Hematopoietic multipotent progenitor cell treated with erythropoietin and hydrocortisone succinate and interleukin-3 and kit ligand, for 4 days (in vitro differentiated cells): ENCODE measurements around the gene ZDHHC7.

Experiments used
- DNase-seq: peaks from one replicate; pipeline ENCODE4 v3.0.0-alpha.2; 2015

Gene ZDHHC7

GRCh38 chr16:84933774-84934631, 77.3 kb downstream of the ZDHHC7 start:
- DNase-seq, result no peak

GRCh38 chr16:84932681-84933080, 78.7 kb downstream of the ZDHHC7 start:
- no peak for DNase-seq

- DNase-seq, result no peak
Observed at GRCh38 chr16:84931506-84931905, 79.8 kb downstream of the ZDHHC7 start.

DNA sequence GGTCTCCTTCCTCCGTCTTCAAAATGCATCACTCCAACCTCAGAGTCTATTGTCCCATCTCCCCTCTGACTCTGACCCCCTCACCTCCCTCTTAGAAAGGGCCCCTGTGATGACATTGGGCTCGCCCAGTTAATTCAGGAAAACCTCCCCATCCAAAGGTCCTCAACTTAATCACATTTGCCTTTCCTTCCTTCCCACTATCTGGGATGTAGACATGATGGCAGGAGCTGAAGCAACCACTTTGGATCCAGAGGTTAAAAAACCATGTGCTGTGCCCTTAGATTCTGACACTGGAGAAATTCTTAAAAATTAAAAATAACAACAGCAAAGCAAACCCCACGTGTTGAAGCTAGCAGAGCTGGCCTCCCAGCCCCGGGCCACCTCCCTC, 80.2 kb downstream of the ZDHHC7 start:
- no peak for DNase-seq

GRCh38 chr16:84930298-84931106, 80.8 kb downstream of the ZDHHC7 start:
- no peak for DNase-seq

DNA sequence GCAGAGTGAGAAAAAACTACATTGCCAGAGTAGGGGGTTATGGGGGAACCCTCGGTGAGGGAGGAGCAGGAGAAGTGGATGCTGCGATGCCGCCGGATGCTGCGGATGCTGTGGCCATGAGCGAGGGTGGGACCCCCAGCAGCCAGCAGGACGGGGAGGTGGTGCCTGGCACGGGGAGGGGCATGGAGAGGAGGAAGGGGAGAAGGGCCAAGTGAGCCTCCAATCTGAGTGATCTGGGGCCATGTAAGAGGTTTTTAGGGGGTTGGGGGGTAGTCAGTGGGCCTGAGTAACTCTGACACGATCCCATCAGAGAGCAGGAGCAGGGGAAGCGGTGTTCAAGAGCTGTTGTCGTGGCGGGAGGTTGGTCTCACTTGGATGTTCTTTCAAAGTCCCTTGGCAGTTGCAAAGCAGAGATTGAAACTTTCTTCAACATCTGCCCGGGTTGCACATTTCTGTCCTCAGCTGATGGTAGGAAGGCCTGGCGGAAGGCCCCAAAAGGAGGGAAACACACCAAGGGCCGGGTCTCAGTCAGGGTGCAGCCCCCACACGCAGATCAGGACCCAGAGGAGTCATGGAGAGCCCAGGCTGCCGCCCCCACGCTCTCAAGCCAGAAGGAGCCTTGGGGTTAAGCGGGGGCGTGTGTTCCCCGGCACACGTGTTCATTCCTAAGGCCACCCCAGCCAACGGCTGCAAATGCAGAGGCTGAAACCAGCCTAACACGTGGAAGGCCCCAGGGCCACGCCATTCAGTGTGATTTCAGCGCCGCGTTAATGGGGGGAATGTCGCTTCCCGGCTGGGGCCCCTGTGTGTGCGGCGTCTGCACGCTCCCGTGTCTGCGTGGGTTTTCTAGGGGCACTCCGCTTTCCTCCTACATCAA, 81.7 kb downstream of the ZDHHC7 start:
- DNase-seq, result no peak

DNA sequence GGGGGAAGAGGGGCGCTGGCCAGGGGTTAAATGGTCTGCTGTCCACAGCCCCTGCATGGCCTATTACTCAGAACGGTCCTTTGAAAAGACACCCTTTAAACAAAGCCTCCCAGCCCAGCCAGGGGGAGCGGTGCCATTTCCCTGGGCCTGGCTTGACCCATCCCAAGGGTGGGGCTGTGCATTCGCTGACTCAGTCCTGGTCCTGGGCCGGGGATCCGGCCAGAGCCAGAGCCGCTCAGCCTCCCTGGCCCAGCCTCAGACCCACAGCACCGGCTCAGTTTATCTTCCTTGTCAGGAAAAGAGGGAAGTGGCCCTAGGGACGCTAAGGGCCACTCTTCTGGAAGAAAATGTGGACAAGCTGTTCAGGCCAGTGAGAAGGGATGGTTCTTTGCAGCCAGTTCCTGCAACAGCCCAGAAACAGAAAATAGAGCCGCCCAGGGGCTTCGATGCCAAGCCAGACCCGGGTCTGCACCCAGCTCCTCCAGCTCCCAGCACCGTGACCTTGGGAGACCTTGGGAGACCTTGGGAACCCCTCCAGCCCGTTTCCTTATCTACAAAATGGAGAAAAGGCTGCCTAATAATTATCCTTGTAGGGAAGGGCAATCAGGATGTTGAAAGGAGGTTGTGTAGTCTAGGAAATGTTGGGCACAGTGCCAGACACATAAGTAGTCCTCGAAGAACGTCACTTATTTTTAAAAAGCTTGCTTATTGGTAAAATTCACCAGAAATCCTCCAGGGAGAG, 82.5 kb downstream of the ZDHHC7 start:
- DNase-seq, result no peak

DNA sequence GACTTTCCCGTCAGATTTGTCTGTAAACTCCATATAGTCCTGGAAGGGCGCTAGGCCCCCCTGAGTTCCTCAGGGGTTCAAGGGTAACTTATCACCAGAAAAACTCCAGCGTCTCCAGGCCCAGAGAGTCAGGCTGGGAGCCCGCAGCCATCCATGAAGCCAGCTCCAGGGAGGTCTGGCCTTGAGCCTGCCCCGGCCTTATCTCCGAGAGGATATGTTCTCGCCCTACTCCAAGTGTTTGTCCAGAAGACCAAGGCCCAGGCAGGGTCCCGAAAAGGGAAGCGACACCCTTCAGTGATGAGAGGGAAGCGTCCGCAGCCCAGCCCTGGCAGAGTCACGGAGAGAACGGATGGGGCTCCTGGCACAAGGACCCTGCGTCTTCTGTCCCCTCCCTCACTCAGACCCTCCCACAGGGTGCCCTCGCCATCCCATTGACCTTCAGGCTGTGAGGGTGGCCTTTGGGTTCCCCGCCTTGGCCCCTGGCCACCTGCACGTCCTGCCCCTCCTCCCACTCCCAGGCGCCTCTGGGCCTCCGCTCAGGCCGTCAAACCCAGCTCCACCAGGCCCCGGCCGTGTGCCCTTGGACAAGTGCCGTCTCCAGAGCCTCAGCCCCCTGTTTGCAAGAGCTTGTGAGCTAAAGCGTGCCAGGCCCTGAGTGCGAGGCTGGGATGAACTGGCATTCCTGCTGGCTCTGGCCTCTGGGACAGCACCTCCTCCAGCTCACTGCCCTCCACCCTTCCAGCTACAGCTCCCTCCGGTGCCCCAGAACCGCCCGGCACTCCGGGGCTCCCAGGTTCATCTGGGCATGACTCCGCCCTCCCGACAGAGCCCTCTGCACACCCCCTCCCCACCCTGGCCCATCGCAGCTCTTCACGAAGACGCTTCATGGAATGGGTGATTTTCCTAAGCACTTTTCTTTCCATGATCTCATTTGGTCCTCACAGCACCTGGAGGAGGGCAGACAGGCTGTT, 83.4 kb downstream of the ZDHHC7 start:
- DNase-seq, result no peak

GRCh38 chr16:84926462-84926861, 84.9 kb downstream of the ZDHHC7 start:
- no peak for DNase-seq

DNA sequence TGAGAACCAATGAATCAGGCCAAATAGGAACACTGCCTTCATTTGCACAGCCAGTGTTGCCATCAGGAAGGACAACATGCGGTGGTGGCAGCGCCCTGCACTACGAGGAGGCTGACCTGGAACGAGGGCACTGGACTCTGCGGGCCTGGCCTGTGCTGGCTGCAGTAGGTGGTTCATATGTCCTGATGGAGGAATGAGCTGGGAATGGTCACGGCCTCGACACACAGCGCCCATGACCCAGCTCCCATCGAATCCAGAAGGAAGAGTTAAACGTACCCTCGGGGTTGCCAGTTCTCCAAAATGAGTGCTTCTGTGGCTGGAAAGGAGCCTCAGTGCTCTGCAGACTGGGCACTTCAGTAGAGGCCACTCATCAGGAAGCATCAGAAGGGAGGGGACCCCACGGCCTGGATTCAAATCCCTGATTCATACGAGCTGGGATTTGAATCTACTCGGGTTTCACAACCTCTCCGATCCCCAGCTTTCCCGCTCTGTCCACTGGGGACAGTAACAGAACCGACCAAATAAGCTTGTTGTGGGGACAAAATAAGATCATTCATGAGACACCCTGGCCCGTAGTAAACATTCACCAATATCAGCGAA, 85.5 kb downstream of the ZDHHC7 start:
- no peak for DNase-seq

- peak; percentile 77 for DNase-seq
Observed at GRCh38 chr16:84925092-84925772, 86.1 kb downstream of the ZDHHC7 start.

GRCh38 chr16:84924331-84925091, 86.8 kb downstream of the ZDHHC7 start:
- DNase-seq, result no peak
